Measurements from ENCODE around the gene C4orf36. TPM values are rescaled to one million over a fixed set of nuclear protein-coding genes. Genes with fewer than 3 reads are reported as not detected.
A peak's percentile ranks its signal among the peaks of the same experiment; 100 is the strongest.
"Not testable (repeated sequence)": the region's sequence is repeated elsewhere in the genome, so short reads cannot be mapped to it uniquely, and the experiment has no call there.

C4orf36 gene
- total RNA-seq, 1 donor = not detected

GRCh38 chr4:86894455-86894854 is 2.2 kb upstream of the C4orf36 start:
- no peaks in the 10 kb centered on the region for H3K9me3 ChIP-seq (ENCODE audit: low read depth, low read length)
- H3K4me1 ChIP-seq (ENCODE audit: insufficient read depth, low read length) = peaks cover 13% of the 10 kb centered on the region
- H3K4me3 ChIP-seq (ENCODE audit: low read length) = no peak overlapping the region
- peaks cover 24% of the 10 kb centered on the region for H3K27me3 ChIP-seq (ENCODE audit: insufficient read depth, low read length)

DNA sequence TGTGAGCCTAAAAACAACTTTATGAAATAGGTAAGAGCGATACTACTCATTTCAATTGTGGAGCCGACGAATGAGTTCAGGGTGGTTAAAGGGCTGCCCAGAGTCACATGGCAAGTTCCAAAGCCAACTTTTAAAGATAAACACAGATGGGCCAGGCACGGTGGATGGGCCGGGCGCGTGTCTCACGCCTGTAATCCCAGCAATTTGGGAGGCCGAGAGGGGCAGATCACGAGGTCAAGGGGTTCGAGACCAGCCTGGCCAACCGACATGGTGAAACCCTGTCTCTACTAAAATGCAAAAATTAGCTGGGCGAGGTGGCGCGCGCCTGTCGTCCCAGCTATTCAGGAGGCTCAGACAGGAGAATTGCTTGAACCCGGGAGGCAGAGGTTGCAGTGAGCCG is 914 bp upstream of the C4orf36 start:
- peaks cover 24% of the 10 kb centered on the region for H3K27me3 ChIP-seq (ENCODE audit: insufficient read depth, low read length)
- peaks cover 13% of the 10 kb centered on the region for H3K4me1 ChIP-seq (ENCODE audit: insufficient read depth, low read length)
- H3K4me3 ChIP-seq (ENCODE audit: low read length) = no peak overlapping the region
- no peaks in the 10 kb centered on the region for H3K9me3 ChIP-seq (ENCODE audit: low read depth, low read length)

DNA sequence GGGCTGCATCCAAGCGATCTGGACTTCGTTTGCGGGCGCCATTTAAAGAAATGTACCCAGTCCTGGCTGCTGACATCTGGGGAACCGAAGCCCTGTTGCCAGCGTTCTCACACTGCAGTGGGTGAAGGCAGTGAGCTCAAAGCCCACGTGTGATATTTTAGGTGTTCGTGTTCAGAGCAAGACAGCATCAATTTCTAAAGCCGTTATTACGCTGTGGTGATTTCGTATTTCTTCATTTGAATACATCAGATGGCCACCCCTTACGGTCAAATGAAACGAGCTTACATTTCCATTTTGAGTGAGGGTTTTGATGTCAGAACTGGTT is 376 bp upstream of the C4orf36 start:
- Histone ChIP-seq H3K9me3 (ENCODE audit: low read depth, low read length) (no peaks in the 10 kb centered on the region), H3K4me1 (ENCODE audit: insufficient read depth, low read length) (peaks cover 13% of the 10 kb centered on the region), H3K27me3 (ENCODE audit: insufficient read depth, low read length) (peaks cover 24% of the 10 kb centered on the region), H3K4me3 (ENCODE audit: low read length) (peak overlapping the region; percentile 41)

DNA sequence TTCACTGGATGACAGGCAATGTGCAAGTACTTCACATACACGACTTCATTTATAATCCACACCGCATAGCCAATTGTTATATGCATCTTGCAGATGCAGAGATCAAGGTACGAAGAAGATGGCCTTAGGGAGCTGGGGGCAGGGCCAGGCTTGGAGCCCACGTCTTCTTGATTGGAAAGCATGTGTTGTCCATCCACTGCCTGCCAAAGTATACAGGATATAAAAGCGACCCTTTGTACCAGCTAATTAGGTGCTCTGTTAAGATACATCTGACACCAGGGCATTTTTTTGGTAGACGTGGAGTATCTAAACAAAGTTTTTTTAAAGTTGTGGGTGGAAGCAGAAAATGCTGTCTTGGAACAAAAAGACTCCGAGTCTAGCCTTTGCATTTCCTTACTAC is 1.4 kb downstream of the C4orf36 start:
- no peaks in the 10 kb centered on the region for H3K9me3 ChIP-seq (ENCODE audit: low read depth, low read length)
- H3K4me1 ChIP-seq (ENCODE audit: insufficient read depth, low read length) = peaks cover 13% of the 10 kb centered on the region
- H3K27me3 ChIP-seq (ENCODE audit: insufficient read depth, low read length) = peaks cover 24% of the 10 kb centered on the region

GRCh38 chr4:86879641-86880040 is 12.6 kb downstream of the C4orf36 start:
- no peaks in the 10 kb centered on the region for H3K9me3 ChIP-seq (ENCODE audit: low read depth, low read length)
- no peak overlapping the region for H3K4me3 ChIP-seq (ENCODE audit: low read length)
- no peaks in the 10 kb centered on the region for H3K27me3 ChIP-seq (ENCODE audit: insufficient read depth, low read length)
- no peaks in the 10 kb centered on the region for H3K4me1 ChIP-seq (ENCODE audit: insufficient read depth, low read length)

More for the DNA sequence above, 1.4 kb downstream of the C4orf36 start:
- no peak overlapping the region for H3K4me3 ChIP-seq (ENCODE audit: low read length)

DNA sequence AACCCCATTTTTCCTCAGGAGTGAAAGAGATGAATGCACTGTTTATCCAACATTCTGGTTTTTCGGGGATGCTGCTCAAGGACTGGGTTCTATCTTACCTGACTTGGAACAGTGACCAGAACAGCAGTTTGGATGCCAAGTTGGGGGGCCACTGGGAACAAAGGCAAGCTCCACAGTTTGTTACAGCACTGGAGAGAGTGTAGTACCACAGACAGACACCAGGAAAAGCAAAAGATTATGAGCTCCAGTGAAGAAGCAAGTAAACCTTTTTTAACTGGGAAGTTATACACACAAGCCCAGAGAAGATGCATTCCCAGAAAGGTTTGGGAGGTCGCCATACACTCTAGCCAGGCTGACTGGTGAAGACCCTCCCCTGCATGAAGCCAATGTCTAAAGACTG is 13.6 kb downstream of the C4orf36 start:
- Histone ChIP-seq H3K4me1 (ENCODE audit: insufficient read depth, low read length) (no peaks in the 10 kb centered on the region), H3K27me3 (ENCODE audit: insufficient read depth, low read length) (no peaks in the 10 kb centered on the region), H3K9me3 (ENCODE audit: low read depth, low read length) (no peaks in the 10 kb centered on the region), H3K4me3 (ENCODE audit: low read length) (no peak overlapping the region)

DNA sequence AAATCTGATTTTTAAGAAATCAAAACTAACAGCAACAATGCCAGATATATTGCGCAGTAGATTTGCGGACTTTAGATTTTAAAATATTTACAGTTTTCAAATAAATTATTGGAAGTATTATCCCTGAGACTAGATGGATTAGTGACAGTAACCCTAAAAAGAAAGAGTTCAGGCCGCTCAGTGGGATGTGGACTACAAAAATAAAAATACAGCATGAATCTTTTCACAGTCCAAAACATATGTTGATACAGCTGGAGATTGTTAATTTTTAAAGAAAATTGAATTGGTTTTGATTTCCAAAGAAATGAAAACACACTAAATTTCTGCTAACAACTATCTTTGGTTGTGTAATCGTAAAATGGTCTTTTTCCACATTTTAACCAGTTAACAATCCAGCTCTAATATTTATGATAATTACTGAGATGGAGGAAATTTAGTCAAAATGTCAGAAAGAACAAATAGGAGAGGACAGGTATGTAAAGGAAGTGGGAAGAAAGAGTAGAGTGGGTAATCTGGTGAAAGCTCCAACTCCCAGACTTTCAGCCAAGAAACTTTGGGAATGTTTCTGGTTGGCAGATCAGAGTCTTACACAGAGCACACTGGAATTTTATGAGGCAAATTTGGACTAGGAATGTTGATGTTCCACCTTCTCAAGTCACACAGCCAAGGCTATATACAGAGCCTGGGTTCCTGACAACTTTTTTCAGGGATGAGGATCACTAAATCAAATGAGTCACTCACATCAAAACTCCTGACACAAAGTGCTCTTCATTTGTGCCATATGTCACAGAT is 15.1 kb downstream of the C4orf36 start:
- H3K4me3 ChIP-seq (ENCODE audit: low read length) = no peak overlapping the region
- no peaks in the 10 kb centered on the region for H3K4me1 ChIP-seq (ENCODE audit: insufficient read depth, low read length)
- no peaks in the 10 kb centered on the region for H3K27me3 ChIP-seq (ENCODE audit: insufficient read depth, low read length)
- H3K9me3 ChIP-seq (ENCODE audit: low read depth, low read length) = no peaks in the 10 kb centered on the region

GRCh38 chr4:86875436-86875835 is 16.8 kb downstream of the C4orf36 start:
- not testable (repeated sequence) for H3K4me3 ChIP-seq (ENCODE audit: low read length); H3K27me3 ChIP-seq (ENCODE audit: insufficient read depth, low read length); H3K9me3 ChIP-seq (ENCODE audit: low read depth, low read length); H3K4me1 ChIP-seq (ENCODE audit: insufficient read depth, low read length)

- H3K4me3 ChIP-seq (ENCODE audit: low read length) = no peak overlapping the region
- H3K4me1 ChIP-seq (ENCODE audit: insufficient read depth, low read length) = peaks cover 3% of the 10 kb centered on the region
- H3K9me3 ChIP-seq (ENCODE audit: low read depth, low read length) = no peaks in the 10 kb centered on the region
- no peaks in the 10 kb centered on the region for H3K27me3 ChIP-seq (ENCODE audit: insufficient read depth, low read length)
Observed at GRCh38 chr4:86872135-86872534, 20.1 kb downstream of the C4orf36 start.

DNA sequence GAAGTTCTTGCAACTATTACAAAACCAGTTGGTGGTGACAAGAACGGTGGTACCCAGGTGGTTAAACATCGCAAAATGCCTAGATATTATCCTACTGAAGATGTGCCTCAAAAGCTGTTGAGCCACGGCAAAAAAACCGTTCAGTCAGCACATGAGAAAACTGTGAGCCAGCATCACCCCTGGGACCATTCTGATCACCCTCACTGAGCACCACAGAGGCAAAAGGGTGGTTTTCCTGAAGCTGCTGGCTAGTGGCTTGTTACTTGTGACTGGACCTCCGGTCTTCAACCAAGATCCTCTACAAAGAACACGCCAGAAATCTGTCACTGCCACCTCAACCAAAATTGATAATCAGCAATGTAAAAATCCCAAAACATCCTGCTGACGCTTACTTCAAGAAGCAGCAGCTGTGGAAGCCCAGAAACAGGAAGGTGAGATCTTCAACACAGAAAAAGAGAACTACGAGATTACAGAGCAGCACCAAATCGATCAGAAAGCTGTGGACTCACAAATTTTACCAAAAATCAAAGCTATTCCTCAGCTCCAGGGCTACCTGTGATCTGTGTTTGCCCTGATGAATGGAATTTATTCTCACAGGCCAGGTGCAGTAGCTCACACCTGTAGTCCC is 21.7 kb downstream of the C4orf36 start:
- H3K4me3 ChIP-seq (ENCODE audit: low read length) = no peak overlapping the region
- H3K9me3 ChIP-seq (ENCODE audit: low read depth, low read length) = no peaks in the 10 kb centered on the region
- no peaks in the 10 kb centered on the region for H3K27me3 ChIP-seq (ENCODE audit: insufficient read depth, low read length)
- peaks cover 3% of the 10 kb centered on the region for H3K4me1 ChIP-seq (ENCODE audit: insufficient read depth, low read length)

- Histone ChIP-seq H3K4me3 (ENCODE audit: low read length) (no peak overlapping the region), H3K27me3 (ENCODE audit: insufficient read depth, low read length) (no peaks in the 10 kb centered on the region), H3K9me3 (ENCODE audit: low read depth, low read length) (no peaks in the 10 kb centered on the region), H3K4me1 (ENCODE audit: insufficient read depth, low read length) (no peaks in the 10 kb centered on the region)
Observed at GRCh38 chr4:86857341-86858052, 34.7 kb downstream of the C4orf36 start.

- Histone ChIP-seq H3K27me3 (ENCODE audit: insufficient read depth, low read length) (no peaks in the 10 kb centered on the region), H3K9me3 (ENCODE audit: low read depth, low read length) (no peaks in the 10 kb centered on the region), H3K4me3 (ENCODE audit: low read length) (no peak overlapping the region), H3K4me1 (ENCODE audit: insufficient read depth, low read length) (no peaks in the 10 kb centered on the region)
Observed at GRCh38 chr4:86856896-86857295, 35.3 kb downstream of the C4orf36 start.

GRCh38 chr4:86855572-86855971 is 36.6 kb downstream of the C4orf36 start:
- H3K4me1 ChIP-seq (ENCODE audit: insufficient read depth, low read length) = no peaks in the 10 kb centered on the region
- H3K9me3 ChIP-seq (ENCODE audit: low read depth, low read length) = no peaks in the 10 kb centered on the region
- H3K27me3 ChIP-seq (ENCODE audit: insufficient read depth, low read length) = no peaks in the 10 kb centered on the region
- no peak overlapping the region for H3K4me3 ChIP-seq (ENCODE audit: low read length)

GRCh38 chr4:86853209-86853608 is 39.0 kb downstream of the C4orf36 start:
- H3K4me3 ChIP-seq (ENCODE audit: low read length) = no peak overlapping the region
- H3K27me3 ChIP-seq (ENCODE audit: insufficient read depth, low read length) = no peaks in the 10 kb centered on the region
- H3K4me1 ChIP-seq (ENCODE audit: insufficient read depth, low read length) = no peaks in the 10 kb centered on the region
- no peaks in the 10 kb centered on the region for H3K9me3 ChIP-seq (ENCODE audit: low read depth, low read length)

DNA sequence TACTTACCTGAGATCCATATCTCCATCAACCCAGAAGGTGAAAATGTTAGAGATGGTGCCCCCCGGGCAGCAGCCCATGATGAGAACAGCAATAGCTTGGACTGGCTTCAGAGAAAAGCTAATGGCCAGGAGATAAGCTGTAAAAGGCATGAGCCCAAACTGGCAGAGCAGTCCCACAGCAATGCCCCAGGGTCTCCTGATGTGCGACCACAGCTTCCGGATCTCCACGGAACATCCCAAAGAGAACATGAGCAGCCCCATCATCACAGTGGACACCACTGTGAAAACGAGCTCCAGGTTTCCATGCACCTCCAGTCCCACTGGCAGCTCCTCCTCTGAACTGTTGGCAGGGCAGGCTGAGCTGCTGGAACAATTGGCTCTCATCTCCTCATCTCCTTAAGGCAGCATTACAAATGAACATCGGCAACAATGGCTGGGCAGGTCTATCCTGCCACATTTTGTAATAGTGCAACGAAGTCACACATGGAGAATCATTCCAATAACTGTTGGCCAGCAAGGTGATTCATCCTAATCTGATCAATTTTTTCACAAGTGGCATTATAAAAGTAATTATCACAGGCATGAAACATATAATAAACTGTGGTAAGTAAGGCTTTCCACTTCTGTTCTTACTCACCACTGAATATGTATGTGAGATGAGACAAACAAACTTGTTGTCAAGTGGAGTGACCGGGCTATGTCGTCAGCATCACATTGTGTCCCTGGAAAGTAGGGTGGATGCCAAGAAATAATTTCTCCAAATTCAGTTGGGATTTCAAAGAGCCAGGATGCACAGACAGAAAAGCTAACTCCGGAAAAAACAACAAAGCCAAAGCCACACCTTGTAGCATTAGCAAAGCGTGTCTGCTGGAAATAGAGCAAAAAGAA is 43.2 kb downstream of the C4orf36 start, which contains the start of gene SLC10A6:
Gene SLC10A6, minus strand, starts transcription at position 653 of the 888 bp plus-strand sequence. Its CDS starts 269 bp downstream, at position 384.
- no peaks in the 10 kb centered on the region for H3K4me1 ChIP-seq (ENCODE audit: insufficient read depth, low read length)
- no peaks in the 10 kb centered on the region for H3K9me3 ChIP-seq (ENCODE audit: low read depth, low read length)
- H3K4me3 ChIP-seq (ENCODE audit: low read length) = no peak within 1 kb of the TSS
- H3K27me3 ChIP-seq (ENCODE audit: insufficient read depth, low read length) = no peaks in the 10 kb centered on the region

Measured in mononuclear cell (primary cell).